Measurements from ENCODE around the gene CPVL.

Gene CPVL

DNA sequence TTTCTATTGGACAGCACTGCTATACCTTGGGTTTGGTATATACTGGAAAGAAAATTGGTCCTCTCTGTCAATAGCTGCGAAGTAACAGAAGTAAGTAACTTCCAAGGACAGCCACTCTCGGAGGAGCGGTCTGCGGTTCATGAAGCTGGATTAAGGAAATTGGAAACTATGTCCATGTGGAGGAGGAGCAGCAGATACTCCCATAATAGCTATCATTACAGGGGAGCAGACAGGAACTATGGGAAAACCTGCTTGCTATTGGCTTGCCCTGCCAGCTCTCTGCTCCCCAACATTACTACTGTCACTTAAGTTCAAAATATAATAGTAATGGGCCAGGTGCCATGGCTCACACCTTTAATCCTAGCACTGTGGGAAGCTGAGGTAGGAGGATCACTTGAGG lies 104.3 kb downstream of the CPVL start:
- DNase-seq: no peak

DNA sequence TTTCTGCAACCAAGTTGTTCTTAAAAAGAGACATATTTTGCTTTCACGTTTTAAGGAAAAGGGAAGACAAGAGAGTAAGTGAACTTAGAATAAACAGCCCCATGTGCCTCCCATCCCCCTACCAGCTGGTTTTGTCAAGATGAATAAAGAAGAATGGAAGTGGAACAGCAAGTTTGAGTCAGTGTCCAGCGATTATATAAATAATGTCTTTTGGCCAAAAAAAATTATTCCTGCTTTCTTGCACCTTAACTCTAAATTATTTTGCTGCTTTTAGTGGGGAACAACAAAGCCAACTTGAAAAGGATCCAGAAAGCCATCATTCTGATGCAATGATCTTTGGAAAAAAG lies 105.8 kb downstream of the CPVL start:
- no peak for DNase-seq

DNA sequence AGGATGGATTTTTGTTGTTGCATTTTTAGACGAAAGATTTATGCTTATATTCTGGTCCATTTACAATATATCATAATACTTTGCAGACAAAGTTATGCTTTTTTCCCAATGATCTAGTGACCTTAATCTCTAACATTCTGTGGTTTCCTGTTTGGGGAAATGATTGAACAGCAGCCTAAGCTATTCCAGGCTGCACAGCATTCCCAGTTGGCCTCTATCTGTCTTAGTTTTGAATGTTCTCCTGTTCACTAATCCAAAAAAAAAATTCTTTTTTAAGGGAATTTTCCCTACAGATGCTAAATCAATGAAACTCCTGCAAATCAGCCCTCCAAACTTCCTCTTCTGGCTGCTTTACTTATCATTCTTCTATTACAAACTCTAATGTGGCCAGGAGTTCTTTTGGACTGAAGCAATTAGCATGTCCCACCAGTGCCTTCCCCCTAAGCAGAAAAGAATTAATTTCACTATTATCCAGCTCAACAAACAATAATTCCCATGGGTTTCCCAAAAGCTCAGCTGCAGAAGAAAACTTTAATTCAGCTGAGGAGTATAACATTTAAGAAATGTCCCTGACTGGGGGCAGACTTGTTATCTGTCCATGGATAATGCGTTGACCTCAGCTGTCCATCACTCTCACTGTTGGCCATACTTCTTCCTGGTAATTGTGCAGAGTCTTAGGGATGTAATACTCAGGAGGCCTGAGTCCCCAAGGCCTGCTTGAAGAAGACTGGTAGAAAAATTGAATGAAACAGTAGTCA lies 106.3 kb downstream of the CPVL start:
- DNase-seq: no peak

DNA sequence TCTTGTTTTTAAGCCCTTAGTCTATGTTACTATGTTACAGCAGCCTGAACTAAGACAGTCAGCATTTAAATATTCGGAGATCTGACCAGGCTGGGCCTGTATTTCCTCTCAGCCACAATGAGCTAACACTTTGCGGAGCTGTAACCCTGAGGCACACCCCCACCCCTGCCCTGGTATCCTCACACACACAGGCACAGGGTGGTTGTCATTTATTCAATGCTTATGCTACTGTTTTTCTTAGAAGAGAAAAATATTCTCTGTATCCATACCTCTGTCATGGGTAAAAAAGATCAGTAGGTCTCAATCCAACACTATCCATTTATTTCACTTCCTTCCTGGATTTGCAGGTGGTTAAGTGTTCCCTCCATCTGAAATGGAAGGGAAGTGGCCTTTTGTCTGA lies 107.9 kb downstream of the CPVL start:
- no peak for DNase-seq

DNA sequence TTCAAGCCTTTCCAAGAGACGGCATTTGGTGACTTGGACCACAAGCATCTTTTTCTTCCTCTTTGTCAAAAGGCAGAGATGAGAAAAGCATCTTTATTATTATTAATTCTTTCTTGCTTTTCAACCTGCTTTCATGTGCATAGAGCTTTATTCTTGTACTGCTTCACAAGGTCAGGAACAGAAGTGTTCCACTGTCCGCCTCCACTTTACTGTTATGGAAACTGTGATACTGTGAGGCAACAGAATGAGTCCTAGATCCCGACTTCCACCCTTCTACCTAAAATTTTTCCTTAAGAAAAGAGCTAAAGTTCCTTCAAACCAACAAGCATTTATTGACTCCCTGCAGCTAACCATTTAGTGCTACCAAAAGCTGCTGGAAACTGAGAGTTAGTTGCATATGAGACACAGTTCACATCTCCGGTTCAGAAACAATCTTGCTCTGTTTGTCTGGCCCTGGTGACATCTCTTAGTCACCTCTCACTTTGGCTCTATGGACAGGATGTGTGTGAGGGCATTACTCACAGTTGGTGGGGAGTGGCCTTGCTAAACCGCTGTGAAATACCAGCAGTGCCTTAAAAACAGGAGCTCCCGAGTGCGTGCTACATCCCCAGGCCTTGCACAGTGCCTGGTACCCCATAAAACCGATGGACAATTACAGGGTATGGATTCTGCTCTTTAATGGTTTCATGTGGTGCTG lies 111.1 kb downstream of the CPVL start:
- DNase-seq: peak; percentile 79

DNA sequence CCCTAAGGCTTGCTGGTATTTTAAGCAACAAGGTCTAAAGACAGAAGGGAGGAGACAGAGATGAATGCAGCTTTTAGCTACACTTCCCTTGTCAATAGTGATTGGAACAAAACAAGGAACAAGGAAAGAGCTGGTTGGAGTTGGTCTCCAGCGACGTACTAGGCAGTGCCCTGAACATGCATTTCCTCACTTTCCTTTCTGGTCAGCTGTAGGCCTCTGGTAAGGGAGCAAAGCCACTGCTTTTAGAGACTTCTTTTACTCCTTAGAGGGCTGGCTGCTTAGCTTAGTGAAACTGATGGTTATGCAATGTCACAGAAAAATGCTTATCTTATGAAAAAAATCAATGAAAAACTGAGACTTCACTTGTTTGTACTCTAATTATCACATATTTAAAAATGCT lies 112.8 kb downstream of the CPVL start:
- no peak for DNase-seq

DNA sequence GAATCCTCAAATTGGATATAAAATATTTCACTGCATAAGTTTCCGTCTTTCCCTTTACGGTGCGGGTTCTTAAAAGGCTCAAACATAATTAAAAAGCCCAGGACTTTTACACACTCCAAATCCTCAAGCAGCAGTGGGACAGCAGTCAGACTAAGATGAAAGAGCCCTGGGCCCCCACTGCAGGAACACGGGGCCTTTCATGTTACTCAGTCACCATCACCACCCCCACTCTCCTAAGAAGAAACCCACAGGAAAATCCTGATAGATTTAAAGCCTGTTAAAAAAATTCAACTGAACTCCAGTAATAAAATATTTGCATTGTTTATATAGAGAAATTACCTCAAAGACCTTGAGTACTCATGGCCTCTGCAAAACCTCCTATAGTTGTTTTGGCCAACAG lies 114.2 kb downstream of the CPVL start:
- no peak for DNase-seq

DNA sequence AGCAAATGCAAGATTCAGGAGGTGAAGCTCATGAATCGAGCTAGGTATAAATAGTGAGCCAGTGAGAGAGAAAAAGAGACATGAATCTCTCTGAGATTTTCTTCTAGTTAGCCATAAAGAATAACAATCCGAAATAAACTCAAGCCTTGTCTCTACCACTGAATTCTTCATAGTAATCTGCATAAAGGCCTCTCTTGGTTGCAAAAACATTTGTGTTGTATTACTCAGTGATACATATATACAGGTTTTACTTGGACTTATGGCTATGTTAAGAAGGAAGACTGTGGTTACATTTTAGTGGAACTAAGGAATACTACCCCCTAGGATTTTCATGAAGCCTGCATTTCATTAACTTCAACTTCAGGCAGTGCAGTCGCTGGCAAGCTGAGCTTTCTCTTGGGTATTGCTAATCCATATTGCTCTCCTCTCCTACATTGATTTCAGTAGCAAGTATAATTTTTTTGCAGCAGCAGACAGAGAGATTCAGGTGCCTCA lies 115.5 kb downstream of the CPVL start:
- no peak for DNase-seq

DNA sequence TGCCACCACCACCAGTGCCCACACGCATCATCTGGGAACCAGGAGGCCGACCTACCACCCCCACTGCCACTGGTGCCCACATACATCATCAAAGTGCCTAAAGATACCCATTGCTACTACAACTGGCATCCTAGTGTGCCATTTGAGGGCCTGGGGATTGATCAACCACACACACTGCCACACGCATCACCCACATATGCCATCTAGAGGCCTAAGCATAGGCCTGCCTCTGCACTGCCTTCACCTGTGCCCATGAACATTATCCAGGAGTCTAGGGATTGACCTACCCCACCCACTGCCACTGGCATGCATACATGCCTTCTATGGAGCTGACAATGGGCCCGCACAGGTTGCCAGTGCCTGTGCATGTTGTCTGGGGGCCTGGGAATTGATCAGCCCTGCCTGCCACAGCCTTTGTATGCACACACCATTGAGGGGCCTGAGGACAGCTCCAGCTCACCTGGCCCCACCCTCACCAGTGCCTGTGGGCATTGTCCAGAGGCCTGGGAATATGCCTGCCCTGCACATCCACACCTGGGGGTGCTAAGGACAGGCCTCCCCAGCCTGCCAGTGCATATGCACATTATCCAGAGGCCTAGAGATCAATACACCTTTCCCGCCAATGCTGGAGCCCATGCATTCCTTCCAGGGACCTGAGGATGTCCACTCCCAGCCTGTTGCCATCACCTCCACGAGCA lies 123.9 kb downstream of the CPVL start:
- DNase-seq: no peak

DNA sequence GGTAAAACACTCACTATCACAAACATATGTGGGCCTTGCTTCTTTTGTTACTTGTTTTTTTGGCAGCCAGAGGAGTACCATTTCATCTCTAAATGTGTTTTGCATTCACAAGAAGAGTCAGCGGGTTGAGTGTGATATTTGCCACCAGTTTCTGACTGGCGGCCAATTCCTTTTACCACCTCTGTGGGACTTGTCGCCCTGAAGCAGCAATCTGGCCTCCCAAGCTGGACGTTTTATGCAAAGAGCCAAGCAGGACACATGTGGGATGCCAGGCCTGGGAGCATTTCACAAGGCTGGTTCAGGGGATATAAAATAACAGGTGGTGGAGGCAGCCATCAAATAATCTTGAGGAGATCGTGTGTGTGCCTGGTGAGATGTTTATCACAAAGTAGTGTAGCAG lies 126.4 kb downstream of the CPVL start:
- DNase-seq: no peak

DNA sequence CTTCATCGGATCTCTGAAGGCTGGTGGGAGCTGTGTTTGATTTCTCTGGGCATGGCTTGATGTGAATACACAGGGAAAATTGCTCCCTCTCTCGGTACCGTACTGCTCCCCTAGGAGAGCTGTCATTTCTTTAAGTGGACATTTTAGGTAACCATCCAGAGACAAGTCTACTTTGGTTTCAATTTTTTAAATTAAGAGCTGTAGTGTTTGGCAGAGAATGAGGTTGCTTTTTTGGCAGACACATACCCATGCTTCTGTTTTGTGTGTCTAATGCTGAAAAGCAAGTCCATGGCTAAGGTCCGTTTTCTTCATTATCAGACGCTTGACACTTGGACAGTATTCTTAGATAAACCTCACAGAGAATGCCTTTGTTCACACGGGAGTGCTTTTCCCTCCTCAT lies 127.0 kb downstream of the CPVL start:
- no peak for DNase-seq

DNA sequence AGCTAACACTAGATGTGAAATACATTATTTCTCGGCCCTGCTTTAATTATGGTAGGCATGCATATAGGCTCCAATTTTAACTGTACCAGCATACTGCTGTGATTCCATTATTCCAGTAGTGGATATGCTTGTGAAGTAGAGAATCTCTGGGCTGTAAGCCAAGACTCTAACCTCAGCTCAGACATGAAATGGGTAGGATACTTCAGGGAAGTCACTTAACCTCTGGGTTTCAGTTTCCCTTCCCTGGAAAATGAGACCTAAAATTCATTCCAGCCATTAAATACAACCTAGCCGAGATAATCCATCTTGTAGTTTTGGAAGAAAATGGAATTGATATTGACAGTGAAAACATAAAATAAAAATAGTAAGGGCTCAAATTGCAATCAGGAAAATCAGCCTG lies 128.6 kb downstream of the CPVL start:
- DNase-seq: no peak

DNA sequence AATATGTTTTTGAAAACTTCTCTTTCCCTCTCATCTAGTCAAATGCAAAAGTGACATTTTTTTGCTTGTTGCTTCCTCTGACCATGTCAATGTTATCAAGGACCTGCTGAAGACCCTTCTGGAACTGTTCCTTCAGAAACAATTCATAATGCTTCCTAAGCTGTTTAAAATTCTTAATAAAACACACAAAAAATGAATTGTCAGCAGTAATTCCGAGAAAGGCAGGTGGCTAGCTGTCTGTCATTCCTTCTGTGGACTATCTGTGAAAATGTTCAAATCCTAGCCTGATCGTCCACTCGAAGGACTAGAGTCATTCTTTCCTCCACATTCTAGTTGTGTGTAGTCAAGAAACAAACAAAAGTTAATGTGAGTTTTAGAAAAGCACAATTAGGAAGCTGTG lies 131.6 kb downstream of the CPVL start:
- DNase-seq: no peak

DNA sequence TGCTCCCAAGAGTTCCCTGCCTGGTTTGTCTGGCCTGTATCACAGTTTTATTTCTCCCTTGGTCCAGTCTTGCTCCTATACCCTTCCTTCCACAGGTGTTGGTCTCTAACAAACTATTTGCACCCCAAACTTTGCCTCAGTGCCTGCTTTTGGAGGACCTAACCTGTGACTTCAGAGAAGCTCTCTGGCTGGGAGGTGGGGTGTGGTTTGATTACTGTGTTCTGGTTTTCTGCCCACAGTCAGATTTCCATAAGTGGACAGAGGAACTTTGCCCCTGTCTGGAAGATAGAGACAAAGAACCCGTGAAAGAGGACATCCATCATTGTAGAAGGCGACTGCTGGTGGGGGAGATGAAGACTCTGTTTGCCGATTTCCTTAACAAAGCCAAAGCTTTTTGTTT lies 132.4 kb downstream of the CPVL start:
- no peak for DNase-seq

DNA sequence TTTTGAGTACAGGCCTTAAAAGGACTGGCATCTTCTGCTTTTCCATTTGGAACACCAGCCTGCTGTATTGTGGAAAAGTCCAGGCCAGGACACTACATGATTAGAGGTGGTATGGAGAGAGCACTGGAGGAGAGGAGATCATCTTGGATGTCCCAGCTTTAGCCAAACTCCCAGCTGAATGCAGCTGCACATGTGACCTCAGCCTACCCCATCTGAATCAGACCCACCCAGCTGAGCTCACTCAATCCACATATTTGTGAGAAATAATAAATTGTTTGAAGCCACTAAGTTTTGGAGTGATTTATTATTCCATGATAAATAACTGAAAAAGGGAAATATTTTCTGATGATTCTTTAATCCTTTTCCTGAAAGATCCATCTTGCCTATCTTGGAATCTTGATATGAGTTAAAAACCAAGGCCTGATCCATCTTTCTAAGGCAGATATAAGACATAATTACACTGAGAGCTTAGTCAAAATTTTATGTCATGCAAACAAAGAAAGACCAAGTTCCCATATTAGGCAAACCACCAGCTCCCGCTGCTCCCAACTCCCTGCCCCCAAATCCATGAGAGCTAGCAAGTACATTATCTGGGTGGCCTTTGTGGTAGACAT lies 133.1 kb downstream of the CPVL start:
- no peak for DNase-seq

DNA sequence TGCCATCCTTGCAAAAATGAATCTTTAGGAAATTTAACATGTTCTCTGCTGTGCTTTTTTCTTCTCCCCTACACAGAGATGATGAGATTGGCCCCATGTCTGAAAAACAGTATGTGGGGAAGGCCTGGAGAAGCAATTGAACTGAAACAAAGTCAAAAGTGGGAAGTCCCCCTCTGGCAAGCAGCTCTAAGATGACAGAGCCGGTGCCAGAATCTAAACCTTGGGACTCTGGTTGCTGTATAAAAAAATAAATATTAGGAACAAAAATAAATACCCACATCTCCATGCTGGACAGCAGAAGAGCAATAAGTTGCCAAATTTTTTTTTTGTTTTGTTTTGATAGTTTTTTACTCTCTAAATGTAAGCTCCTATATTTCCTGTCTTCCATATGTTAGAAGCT lies 136.4 kb downstream of the CPVL start:
- DNase-seq: no peak

DNA sequence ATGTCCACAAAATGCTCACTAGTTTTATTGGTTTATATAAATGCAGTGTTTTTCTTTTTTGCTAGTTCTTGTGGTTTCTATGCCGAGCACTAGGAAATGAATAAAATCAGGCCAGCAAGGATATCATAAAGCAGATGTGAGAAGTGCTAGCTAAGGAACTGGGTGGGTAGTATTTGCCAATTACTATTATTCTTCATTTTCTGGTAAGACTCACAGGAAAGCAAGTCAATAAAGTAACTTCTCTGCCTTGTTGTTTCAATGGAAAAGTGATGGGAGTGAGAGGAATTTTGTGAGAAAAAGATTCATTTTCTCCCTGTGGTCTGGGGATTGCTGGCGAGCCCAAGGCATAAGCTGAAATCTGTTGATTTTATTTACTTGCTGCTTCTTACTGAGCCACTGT lies 137.7 kb downstream of the CPVL start:
- no peak for DNase-seq

DNA sequence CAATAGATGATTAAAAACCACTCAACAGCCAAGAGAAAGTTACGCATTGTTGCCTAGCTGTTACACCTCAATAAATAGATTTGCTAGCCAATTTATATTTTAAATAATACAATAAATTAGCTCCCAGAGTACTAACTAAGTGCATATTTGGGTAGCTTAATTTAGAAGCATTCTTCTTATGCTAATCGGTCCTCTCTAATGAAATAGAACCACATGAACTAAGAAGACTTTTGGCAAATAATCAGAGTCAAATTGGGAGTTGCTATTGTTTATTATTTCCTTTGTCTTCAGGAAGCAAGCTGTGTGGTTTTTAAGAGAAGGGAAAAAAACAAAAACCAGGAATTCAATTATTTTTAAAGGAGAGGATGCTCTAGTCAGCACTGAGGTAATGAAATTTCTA lies 139.2 kb downstream of the CPVL start:
- DNase-seq: no peak

DNA sequence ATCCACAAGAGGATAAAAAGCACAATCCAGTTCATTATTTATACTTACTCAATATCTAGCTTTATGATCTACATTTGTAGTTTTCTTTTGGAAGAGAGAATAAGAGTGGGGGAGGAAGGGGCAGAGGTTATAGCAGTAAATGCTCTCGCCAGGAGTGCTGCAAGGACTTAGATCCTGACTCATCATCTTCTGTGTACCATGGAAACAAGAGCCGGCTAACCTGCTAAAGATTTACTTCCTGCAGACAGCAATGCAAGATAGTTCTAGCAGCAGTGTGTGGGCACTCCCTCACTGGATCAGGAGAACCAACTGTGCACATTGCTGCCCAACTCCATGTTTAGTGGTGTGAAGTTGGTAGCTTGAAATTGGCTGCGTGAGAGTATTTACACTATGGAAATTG lies 140.5 kb downstream of the CPVL start:
- no peak for DNase-seq

DNA sequence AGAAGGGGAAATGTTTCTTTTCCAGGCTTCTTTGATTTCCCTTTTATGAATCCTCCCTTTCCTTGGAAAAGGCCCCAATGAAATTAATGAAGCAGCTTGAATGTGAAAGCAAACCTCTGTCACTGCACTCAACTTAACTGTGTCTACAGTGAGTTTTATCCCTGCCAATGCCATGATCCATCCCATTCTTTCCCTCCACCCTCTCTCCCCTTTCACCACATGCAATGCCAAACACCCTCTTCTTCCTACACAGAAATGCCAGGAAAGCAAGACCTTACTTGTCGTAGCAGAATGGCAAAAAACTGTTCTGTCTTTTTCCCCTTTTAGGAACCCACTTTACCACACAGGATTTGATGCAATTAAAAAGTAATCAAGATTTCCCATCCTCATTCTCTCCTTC lies 140.9 kb downstream of the CPVL start:
- DNase-seq: no peak

DNA sequence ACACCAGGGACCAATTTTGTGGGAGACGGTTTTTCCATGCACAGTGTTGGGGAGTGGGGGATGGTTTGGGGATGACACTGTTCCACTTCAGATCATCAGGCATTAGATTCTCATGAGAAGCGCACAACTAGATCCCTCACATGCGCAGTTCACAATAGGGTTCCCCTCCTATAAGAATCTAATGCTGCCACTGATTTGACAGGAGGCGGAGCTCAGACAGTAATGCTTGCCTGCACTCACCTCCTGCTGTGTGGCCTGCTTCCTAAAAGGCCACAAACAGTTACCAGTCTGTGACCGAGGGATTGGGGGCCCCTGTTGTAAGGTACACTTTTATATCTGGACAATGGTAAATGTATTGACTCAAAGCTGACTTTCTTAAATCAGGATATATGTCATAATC lies 142.6 kb downstream of the CPVL start:
- DNase-seq: no peak

DNA sequence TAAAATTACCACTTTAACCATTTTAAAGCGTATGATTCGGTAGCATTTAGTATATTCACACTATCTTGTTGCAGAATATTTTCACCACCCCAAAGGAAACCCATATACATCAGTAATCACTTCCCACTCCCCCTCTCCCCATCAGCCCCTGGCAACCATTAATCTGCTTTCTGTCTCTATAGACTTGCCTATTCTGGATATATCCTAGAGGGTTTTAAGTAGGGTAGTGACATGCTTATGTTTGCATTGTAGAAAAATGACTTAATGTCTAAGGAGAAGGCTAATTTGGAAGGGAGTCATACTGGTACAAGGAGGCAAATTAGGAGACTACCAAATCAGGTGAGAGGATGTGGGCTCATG lies 145.6 kb downstream of the CPVL start:
- DNase-seq: no peak

DNA sequence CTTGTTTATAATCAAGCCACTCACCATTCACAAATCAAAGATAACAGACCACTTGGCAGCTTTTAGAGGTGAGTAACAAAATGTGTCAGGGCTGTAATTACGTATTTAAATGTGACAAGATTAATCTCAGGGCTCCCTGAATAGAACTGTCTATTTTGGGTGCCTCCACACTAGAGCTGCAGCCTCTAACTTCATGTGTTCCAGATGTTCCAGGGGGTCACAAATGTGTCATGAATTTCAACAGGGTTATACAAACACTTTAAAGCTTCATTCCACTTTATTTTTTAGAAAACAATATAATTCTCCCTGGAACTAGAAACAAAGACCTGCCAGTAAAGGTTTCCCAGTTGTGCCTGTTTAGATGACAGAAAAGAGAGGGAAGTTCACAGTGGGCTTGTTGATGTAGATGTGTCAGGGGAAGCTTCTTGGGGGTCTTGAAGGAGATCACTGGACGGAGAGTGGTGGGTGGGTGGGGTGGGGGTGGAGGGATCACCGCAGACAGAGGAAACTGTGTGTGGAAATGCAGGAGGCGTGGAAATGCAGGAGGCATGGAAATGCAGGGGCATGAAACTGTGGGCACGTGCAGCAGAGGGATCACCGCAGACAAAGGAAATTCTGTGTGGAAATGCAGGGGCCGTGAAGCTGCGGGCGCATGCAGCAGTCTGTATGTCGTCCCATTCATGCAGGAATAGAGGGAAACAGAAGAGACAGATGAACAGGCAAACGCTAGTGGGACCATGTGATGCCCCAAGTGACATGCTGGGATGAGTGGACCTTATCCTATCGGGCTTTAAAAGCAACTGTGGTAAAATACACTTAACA lies 146.2 kb downstream of the CPVL start:
- no peak for DNase-seq

Data from activated CD4-positive, alpha-beta T cell treated with anti-CD3 and anti-CD28 coated beads, Interleukin-10, Interleukin-2, amounts not matched to agents 100 ng/mL and 50 ng/mL, durations not matched to agents 16 hours and 8 hours (primary cell).